K562 (cell line): ENCODE measurements around the gene DNAH1.

ENCODE experiments used
- ATF6 ChIP-seq: sonication (generic); formaldehyde crosslinking; IDR thresholded peaks from 2 replicates; pipeline ENCODE4 v1.4.0; 2020; ENCODE audit warnings: mild to moderate bottlenecking, missing genetic modification reagents
- EP300 ChIP-seq: IDR thresholded peaks from 2 replicates; pipeline ENCODE4 v1.6.1; 2012; ENCODE audit warnings: low read length, improper control_type of control experiment
- ILK ChIP-seq: fragments of 450-650 bp; IDR thresholded peaks from 2 replicates; pipeline ENCODE4 v1.6.1; 2016; ENCODE audit warnings: missing genetic modification characterization, low read depth, mild to moderate bottlenecking, missing compliant biosample characterization, moderate library complexity, borderline replicate concordance
- ZNF79 ChIP-seq: fragments of 250-450 bp; sonication (Bioruptor Pico); IDR thresholded peaks from 2 replicates; pipeline ENCODE4 v1.4.0; 2020; ENCODE audit warnings: low read depth, mild to moderate bottlenecking, moderate library complexity

- TF ChIP-seq EP300 (no peak), ZNF79 (CRISPR knock-in tag) (no peak), ILK (tag) (no peak), ATF6 (no peak)
These were observed 72.3 kb downstream of the DNAH1 start for GRCh38 chr3:52388348-52388821.
